Dermis blood vessel endothelial cell (primary cell): ENCODE measurements around the gene CCL5. TPM values are rescaled to one million over a fixed set of nuclear protein-coding genes. Genes with fewer than 3 reads are reported as not detected.

Source experiments
- DNase-seq: peaks from one replicate; pipeline ENCODE4 v3.0.0; 2010
- total RNA-seq: library from RNA; depleted of rRNA; stranded (reverse); fragments of >200 nt; gene quantifications from 2 replicates; pipeline ENCODE4 v1.2.3, GENCODE V29; 2014

Gene CCL5
- 0.17 TPM in 1 of 2 replicates, not detected in the other for total RNA-seq

- DNase-seq = peak; percentile 44
These were observed at the start of gene CCL5 for GRCh38 chr17:35879773-35880654. Gene CCL5 (minus strand): TSS chr17:35880360.

- DNase-seq = no peak
These were observed 47.6 kb upstream of the CCL5 start for GRCh38 chr17:35927714-35928113.

DNA sequence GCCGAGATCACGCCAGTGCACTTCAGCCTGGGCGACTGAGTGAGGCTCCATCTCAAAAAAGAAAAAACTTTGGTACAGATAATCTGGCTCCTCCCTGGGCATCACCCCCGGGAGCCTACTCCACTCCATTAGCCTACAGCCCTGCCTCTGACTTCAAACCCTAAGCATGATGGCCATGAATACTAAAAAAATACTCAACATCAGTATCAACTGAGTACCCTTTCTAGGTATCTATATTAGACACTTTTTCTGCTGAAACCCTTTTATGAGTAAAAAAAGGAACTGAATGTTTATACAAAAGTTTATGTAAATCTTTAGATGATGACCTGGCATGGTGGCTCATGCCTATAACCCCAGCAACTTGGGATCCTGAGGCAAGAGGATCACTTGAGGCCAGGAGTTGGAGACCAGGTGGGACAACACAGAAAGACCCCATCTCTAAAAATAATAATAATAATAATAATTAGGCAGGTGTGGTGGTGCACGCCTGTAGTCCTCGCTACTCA lies 43.5 kb upstream of the CCL5 start:
- no peak for DNase-seq

DNA sequence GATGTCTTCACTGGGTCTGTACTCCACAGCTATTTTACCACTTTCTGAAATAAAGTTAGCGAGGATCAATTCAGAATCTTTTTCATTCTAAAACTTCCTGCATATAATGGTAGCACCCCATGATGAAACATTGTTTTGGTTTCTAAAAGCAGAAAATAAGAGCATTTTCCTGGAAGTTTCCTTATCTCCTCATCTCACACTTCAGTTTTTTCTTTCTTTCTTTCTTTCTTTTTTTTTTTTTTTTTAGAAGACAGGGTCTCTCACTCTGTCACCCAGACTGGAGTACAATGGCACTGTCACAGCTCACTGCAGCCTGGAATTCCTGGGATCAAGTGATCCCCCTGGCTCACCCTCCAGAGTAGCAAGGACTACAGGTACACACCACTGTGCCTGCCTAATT lies 40.1 kb upstream of the CCL5 start:
- DNase-seq = no peak

- DNase-seq = peak; percentile 83
These were observed 38.5 kb upstream of the CCL5 start for GRCh38 chr17:35918665-35919064.

DNA sequence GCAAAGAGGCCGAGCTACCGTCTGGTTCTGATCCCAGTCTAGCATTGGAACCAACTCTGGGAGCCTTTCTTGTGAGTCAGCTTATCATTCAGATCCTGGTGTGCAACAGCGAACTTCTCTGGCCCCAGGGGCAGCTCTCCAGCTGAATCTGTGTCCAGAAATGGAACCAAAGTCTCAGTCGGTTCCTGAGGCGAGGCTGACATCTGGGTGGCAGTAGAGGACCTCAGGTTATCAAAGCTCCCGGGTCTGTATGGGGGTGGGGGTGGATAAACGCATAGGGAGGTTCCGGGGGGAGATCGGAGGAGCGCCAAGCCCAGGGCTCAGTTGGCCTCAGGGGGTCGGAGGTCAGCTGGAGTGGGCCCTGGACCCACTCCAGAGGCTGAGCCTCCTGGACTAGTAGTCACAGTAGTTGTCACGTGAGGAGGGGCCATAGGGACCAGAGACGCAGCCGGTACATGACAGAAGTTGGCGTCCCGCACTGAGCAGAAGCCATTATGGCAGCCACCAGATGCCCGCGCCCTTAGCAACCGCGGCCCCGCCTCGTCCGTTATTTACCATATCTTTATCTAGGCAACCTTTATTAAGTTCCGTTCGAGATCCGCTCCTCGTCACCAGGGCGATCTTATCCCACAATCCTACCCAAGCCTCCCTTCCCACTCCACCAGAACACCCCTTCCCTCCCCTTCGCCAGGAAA lies 37.5 kb upstream of the CCL5 start:
- no peak for DNase-seq

GRCh38 chr17:35915153-35915964 lies 35.2 kb upstream of the CCL5 start:
- DNase-seq = no peak

DNA sequence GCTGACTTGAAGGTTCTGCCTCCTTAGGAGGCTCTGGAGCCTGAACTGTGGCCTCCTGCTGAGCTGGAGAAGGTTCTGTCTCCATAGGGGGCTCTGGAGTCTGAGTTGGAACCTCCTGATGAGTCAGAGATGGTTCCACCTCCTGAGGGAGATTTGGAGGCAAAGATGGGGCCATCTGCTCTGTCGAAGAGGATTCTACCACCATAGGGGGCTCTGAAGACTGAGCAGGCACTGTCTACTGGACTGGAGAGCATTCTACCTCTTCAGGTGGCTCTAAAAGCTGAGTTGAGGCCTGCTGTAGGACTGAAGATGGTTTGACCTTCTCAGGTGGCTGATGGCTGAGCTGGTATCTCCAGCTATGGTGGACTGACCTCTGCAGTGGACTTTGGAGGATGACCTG lies 34.2 kb upstream of the CCL5 start:
- no peak for DNase-seq

DNA sequence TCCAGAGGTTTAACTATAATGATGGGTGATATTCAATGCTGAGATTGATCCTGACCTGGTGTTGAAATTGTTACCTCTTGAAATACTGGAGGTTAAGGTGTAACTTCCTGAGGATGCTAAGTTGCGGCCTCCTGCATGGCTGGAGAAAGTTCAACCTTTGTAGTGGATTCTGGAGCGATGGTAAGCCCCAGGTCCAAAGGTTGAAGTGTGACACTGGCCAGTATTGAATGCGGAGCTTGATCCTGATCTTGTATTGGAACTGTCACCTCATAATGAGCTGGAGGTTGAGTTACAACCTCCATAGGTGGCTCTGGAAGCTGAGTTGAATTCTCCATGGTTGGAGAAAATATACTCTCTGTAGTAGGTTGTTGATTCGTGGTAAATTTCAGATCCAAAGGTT lies 33.4 kb upstream of the CCL5 start:
- no peak for DNase-seq

DNA sequence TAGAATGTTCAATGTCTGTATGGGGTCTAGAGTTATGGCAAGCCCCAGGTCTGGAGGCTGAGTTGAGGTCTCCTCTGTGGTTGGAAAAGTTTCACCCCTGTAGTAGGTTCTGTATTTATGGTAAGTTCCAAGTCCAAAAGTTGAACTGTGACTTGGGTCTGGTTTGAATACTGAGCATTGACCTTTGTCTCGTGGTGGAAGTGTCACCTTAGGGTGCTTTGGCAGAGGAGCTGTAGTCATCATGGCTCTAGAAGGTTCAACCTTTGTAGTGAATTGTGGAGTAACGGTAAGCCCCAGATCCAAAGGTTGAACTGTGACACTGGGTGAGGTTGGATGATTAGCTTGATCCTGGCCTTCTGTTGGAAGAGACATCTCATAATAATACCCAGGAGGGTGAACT lies 32.8 kb upstream of the CCL5 start:
- DNase-seq = no peak

DNA sequence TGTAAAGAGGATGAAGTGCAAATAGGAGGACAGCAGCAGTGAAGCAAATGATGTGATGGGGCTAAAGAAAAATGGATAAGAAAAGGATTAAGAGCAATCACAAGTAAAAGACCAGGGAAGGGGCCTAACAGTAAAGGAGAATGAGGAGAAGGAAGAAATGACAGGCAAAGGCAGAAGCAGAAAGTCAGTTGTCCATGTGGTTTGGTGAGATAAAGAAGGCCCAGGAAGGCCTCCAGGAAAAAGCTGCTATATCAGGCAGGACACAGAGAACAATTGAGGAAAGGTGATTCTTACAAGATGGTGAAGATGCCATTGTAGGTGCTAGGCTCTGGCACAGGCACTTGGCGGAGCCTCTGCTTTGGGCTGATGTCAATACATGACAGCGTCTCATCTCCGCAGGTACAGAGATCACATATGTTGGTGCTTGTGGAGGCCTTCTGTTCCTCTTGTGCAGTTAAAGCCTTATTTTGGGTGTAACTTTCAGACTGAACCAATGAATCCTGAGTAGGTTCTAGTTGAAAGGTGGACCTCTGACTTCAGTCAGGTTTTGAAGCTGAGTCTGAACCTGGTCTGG lies 32.3 kb upstream of the CCL5 start:
- no peak for DNase-seq

DNA sequence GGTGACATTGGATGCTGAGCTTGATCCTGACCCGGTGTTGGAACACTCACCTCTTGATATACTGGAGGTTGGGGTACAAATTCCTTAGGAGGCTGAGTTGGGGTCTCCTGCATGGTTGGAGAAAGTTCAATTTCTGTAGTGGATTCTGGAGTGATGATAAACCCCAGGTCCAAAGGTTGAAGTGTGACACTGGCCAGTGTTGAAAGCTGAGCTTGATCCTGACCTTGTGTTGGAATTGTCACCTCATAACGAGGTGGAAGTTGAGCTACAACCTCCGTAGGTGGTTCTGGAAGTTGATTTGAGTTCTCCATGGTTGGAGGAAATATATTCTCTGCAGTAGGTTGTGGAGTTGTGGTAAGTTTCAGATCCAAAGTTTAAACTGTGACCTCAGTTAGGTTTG lies 29.2 kb upstream of the CCL5 start:
- no peak for DNase-seq

GRCh38 chr17:35907691-35908090 lies 27.5 kb upstream of the CCL5 start:
- DNase-seq = no peak

DNA sequence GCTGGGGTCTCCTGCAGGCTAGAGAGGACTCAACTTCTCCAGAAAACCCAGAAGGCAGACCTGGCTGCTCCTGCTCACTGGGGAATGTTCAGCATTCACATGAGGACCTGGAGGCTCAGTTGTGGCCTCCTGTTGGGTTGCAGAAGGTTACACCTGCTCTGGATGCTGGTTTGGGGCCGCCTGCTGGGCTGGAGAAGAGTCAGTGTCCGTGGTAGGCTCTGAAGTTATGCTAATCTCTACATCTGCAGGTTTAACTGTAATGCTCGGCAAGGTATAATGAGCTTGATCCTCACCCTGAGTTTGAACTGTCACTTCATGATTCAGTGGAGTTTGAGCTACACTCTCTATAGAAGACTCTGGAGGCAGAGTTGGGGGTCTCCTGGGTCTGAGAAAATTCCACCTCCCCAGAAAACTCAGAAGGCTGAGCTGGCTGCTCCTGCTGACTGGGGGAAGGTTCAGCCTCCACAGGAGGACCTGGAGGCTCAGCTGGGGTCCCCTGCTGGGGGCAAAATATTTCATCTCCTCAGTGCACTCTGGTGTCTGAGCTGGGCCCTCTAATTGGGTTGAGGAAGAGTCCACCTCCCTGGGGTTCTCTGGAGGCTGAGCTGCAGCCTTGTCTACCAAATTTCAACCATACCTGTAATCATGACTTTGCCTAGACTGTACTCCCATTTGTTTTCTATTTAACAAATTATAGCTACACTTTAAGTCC lies 26.9 kb upstream of the CCL5 start:
- DNase-seq = no peak

DNA sequence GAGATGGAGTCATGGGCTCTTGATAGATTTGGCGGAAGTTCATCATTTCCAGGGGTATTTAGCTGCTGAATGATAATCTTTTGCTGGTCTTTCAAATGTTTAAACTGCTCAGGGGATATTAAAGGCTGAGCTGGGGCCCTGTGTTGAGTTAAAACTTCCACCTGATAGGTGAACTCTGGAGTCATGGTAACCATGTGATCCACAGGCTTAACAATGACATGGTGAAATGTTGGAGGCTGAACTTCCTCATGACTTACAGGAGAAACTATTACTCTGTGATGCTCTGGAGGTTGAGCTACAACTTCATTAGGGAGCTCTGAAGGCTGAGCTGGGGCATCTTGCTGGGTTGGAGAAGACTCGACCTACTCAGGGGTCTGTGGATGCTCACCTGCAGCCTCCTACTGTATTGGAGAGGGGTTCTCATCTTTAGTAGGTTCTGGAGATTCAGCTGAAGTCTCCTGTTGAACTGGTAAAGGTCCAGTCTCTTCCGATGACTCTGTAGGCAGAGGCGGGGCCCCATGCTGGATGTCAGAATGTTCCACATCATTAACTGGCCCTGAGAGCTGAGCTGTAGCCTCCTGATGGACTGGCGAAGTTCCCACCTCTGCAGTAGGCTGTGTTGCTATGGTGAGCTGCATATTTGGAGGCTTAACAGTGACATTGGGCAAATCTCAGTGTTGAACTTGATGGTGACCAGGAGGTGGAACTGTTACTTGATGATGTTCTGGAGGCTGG lies 26.2 kb upstream of the CCL5 start:
- no peak for DNase-seq

DNA sequence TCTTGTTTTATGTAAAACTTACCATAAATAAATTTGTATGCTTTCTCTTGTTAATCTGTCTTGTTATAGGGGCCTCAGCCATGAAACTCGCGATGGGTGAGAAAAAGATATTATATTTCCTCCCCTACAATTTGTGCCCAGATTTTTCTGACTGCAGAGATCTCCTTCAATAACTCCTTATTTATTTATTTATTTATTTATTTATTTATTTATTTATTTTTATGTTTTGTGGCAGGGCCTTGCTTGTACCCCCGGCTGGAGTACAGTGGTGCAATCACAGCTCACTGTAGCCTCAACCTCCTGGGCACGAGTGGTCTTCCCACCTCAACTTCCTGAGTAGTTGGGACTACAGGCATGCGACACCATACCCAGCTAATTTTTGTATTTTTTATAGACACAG lies 23.3 kb upstream of the CCL5 start:
- no peak for DNase-seq

DNA sequence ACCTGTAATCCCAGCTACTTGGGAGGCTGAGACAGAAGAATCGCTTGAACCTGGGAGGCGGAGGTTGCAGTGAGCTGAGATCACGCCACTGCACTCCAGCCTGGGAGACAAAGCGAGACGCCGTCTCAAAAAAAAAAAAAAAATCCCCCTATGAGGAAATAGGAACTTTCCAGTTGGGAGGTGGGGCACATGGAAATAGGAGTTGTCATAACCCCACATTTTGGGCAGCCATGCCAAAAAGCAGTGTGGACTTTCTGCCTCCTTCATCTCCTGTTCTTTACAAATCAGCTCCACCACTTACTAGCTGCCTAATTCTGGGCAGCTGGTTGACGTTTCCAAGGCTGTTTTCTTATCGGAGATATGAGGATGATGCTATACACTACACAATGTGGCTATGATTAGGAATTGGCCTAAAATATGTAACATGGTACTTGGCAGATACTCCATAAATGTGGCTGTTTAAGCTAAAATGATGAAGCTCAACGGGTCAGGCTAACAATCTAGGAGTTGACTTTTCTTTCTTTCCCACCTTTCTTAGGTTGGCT lies 21.5 kb upstream of the CCL5 start:
- no peak for DNase-seq

- DNase-seq = peak; percentile 12
These were observed 20.7 kb upstream of the CCL5 start for GRCh38 chr17:35900708-35901480.

DNA sequence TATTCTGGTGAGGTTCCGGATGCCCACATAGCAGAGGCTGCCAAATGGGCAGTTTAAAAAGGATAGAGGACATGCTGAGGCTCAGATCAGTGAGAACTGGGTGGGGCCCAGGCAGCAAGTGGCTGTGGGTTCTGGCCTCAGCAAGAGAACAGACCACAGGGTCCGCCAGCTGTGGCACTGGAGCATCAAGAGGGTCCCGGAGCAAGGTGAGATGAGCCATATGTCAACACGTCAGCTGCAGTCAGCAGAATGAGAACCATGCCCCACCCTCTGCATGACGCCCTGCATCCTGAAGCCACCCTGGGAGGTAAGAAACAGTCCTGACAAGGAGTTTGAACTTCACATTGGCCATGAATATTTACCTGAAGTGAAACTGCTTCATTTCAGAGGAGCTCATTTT lies 20.1 kb upstream of the CCL5 start:
- DNase-seq = no peak
